Bronchial epithelial cell (primary cell): ENCODE measurements around the gene INSRR. TPM values are rescaled to one million over a fixed set of nuclear protein-coding genes. Genes with fewer than 3 reads are reported as not detected.

Experiments used
- DNase-seq: peaks from one replicate; pipeline ENCODE4 v3.0.0-alpha.2; 2010; ENCODE audit warnings: low read depth
- FAIRE-seq: peaks from 2 replicates; lab custom pipeline; 2011; peaks lifted over from hg19 to GRCh38; lab: Jason Lieb, UNC
- H3K27me3 ChIP-seq: 2 replicates; pipeline ENCODE4 v1.5.1; 2011; ENCODE audit warnings: low read length; ENCODE audit not compliant: control insufficient read depth, insufficient read depth
- H3K36me3 ChIP-seq: 2 replicates; pipeline ENCODE4 v1.5.1; 2011; ENCODE audit warnings: low read length; ENCODE audit not compliant: control insufficient read depth, insufficient read depth
- H3K4me3 ChIP-seq: 2 replicates; pipeline ENCODE4 v1.5.1; 2011; ENCODE audit warnings: mild to moderate bottlenecking, low read depth, low read length, control low read depth
- CTCF ChIP-seq: IDR thresholded peaks from 2 replicates; pipeline ENCODE4 v1.5.1; 2011; ENCODE audit warnings: mild to moderate bottlenecking, moderate library complexity, low read length, control low read depth, inconsistent platforms; ENCODE audit not compliant: insufficient read depth, severe bottlenecking
- total RNA-seq: library from RNA; depleted of rRNA; stranded (reverse); fragments of >200 nt; gene quantifications from 2 replicates; pipeline ENCODE4 v1.2.1, GENCODE V29; 2014

INSRR gene
- total RNA-seq, 1 donor from 2014 or later = not detected

GRCh38 chr1:156851779-156852417, 7.0 kb downstream of the INSRR start:
- peaks cover 9% of the 10 kb centered on the region for H3K27me3 ChIP-seq

GRCh38 chr1:156849151-156849496, 9.8 kb downstream of the INSRR start:
- DNase-seq (no peak), FAIRE-seq (no peak)
- Histone ChIP-seq H3K36me3 (no peaks in the 10 kb centered on the region), H3K4me3 (no peak overlapping the region), H3K27me3 (peaks cover 30% of the 10 kb centered on the region)
- TF ChIP-seq CTCF = no peak

More at GRCh38 chr1:156851779-156852417, 7.0 kb downstream of the INSRR start:
- H3K4me3 ChIP-seq = no peak overlapping the region
- no peaks in the 10 kb centered on the region for H3K36me3 ChIP-seq
- no peak for DNase-seq
- FAIRE-seq = no peak
- TF ChIP-seq CTCF = no peak

- no peaks in the 10 kb centered on the region for H3K36me3 ChIP-seq
- peaks cover 35% of the 10 kb centered on the region for H3K27me3 ChIP-seq
- FAIRE-seq (no peak), DNase-seq (peak; percentile 57)
- no peak overlapping the region for H3K4me3 ChIP-seq
- no peak for TF ChIP-seq CTCF
These were observed 10.3 kb downstream of the INSRR start for GRCh38 chr1:156848461-156849150.

- Histone ChIP-seq H3K27me3 (peaks cover 40% of the 10 kb centered on the region), H3K4me3 (no peak overlapping the region), H3K36me3 (no peaks in the 10 kb centered on the region)
- TF ChIP-seq CTCF = no peak
- DNase-seq (no peak), FAIRE-seq (no peak)
These were observed 11.1 kb downstream of the INSRR start for GRCh38 chr1:156847591-156848460.

GRCh38 chr1:156846643-156847042, 12.3 kb downstream of the INSRR start:
- no peak for DNase-seq
- Histone ChIP-seq H3K27me3 (peaks cover 40% of the 10 kb centered on the region), H3K36me3 (no peaks in the 10 kb centered on the region), H3K4me3 (no peak overlapping the region)
- TF ChIP-seq CTCF = no peak
- FAIRE-seq = no peak
